Measurements from ENCODE around the gene MACROD2.

Gene MACROD2

GRCh38 chr20:14801591-14802325, 806.4 kb downstream of the MACROD2 start:
- no peak for DNase-seq (ENCODE audit: low read depth)
- TF ChIP-seq CTCF (IDR thresholded peaks at IDR 0.05; ENCODE audit: control insufficient read depth, insufficient read depth, low read depth, low read length, missing control alignments): no peak
- no peak overlapping the region for H3K4me3 ChIP-seq (ENCODE audit: control insufficient read depth, low read depth, low read length)

DNA sequence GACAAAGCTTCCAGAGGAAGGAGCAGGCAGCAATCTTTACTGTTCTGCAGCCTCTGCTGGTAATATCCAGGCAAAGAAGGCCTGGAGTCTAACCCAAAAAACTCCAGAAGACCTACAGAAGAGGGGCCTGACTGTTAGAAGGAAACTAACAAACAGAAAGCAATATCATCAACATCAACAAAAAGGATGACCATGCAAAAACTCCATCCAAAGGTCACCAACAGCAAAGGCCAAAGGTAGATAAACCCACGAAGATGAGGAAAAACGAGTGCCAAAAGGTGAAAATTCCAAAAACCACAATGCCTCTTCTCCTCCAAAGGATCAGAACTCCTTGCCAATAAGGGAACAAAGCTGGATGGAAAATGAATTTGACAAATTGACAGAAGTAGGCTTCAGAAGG, 811.9 kb downstream of the MACROD2 start:
- no peak for TF ChIP-seq CTCF (IDR thresholded peaks at IDR 0.05; ENCODE audit: control insufficient read depth, insufficient read depth, low read depth, low read length, missing control alignments)
- DNase-seq (ENCODE audit: low read depth): no peak
- no peak overlapping the region for H3K4me3 ChIP-seq (ENCODE audit: control insufficient read depth, low read depth, low read length)

- H3K4me3 ChIP-seq (ENCODE audit: control insufficient read depth, low read depth, low read length): no peak overlapping the region
- no peak for TF ChIP-seq CTCF (IDR thresholded peaks at IDR 0.05; ENCODE audit: control insufficient read depth, insufficient read depth, low read depth, low read length, missing control alignments)
- DNase-seq (ENCODE audit: low read depth): no peak
These were observed 820.0 kb downstream of the MACROD2 start for GRCh38 chr20:14815340-14815739.

DNA sequence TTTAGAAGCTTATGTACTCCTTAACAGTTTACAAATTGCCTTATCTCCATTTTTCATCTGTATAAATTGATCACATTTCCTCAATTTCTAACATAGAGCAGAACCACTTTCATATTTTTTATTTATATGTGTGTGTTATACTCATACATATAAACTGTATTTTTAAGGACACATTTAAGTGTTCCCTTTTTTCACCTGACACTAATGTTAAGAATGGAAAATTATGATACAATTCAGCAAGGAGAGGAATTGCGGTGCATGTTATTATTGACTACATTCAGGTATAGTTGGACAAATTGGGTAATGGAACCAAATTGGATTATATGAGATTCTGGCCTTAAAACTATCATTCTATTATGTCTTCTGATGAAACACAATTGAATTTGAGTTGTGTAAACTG, 821.2 kb downstream of the MACROD2 start:
- DNase-seq (ENCODE audit: low read depth): no peak
- no peak for TF ChIP-seq CTCF (IDR thresholded peaks at IDR 0.05; ENCODE audit: control insufficient read depth, insufficient read depth, low read depth, low read length, missing control alignments)
- no peak overlapping the region for H3K4me3 ChIP-seq (ENCODE audit: control insufficient read depth, low read depth, low read length)

DNA sequence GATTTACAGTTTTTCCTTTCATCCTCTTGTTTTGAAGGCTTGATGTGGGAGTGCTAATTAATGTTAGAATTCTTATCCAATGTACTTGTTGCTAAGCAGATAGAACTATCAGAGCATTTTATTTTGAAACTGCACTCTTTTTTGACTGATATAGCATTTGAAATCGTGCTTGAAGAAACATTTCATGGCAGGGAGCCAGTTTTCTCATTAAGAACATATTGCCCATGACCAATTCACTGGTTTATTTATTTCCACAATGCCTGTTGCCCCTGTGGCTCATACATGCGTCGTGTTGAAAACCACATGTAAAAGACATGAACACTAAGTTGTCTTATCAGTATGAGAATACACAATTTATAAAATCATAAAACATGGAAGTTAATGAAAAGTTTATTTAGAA, 821.8 kb downstream of the MACROD2 start:
- no peak for TF ChIP-seq CTCF (IDR thresholded peaks at IDR 0.05; ENCODE audit: control insufficient read depth, insufficient read depth, low read depth, low read length, missing control alignments)
- no peak overlapping the region for H3K4me3 ChIP-seq (ENCODE audit: control insufficient read depth, low read depth, low read length)
- no peak for DNase-seq (ENCODE audit: low read depth)

DNA sequence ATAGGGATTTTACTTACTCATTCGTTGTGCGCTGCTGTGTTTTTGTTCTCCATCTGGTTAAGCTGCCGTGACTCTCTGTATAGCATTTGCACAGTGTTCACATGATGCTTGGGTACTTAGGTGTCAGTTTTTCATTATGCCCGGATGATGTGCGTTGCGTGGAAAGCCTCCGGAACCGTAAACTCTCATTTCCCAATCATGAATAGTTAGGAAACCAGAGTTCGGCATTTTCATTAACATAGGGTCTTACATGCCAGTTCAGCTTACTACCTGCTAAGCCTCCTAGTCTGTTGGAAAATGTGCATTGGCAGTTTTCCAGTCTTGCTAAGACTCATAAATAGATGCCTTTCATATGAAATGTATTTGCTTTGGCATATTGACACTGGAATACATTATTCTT, 825.5 kb downstream of the MACROD2 start:
- TF ChIP-seq CTCF (IDR thresholded peaks at IDR 0.05; ENCODE audit: control insufficient read depth, insufficient read depth, low read depth, low read length, missing control alignments): no peak
- no peak for DNase-seq (ENCODE audit: low read depth)
- no peak overlapping the region for H3K4me3 ChIP-seq (ENCODE audit: control insufficient read depth, low read depth, low read length)
